Measurements from ENCODE around the gene PDIA4.
"Not testable (repeated sequence)": the region's sequence is repeated elsewhere in the genome, so short reads cannot be mapped to it uniquely, and the experiment has no call there.

Gene PDIA4

GRCh38 chr7:149001427-149002068 lies 26.8 kb downstream of the PDIA4 start:
- DNase-seq, result no peak

- DNase-seq, result no peak
Observed at GRCh38 chr7:149000961-149001360, 27.3 kb downstream of the PDIA4 start.

GRCh38 chr7:148999192-148999591 lies 29.1 kb downstream of the PDIA4 start:
- DNase-seq, result no peak

- DNase-seq, result no peak
Observed at GRCh38 chr7:148997497-148997896, 30.8 kb downstream of the PDIA4 start.

GRCh38 chr7:148994576-148994975 lies 33.7 kb downstream of the PDIA4 start:
- DNase-seq, result no peak

GRCh38 chr7:148993193-148993592 lies 35.1 kb downstream of the PDIA4 start:
- DNase-seq, result no peak

- no peak for DNase-seq
Observed at GRCh38 chr7:148991536-148991935, 36.8 kb downstream of the PDIA4 start.

- DNase-seq, result no peak
Observed at GRCh38 chr7:148987751-148988512, 40.4 kb downstream of the PDIA4 start.

GRCh38 chr7:148987010-148987750 lies 41.1 kb downstream of the PDIA4 start:
- DNase-seq, result peak; percentile 70

- DNase-seq, result no peak
Observed at GRCh38 chr7:148986742-148987009, 41.6 kb downstream of the PDIA4 start.

- peak; percentile 58 for DNase-seq
Observed at GRCh38 chr7:148983200-148984146, 44.8 kb downstream of the PDIA4 start.

- DNase-seq, result no peak
Observed at GRCh38 chr7:148982654-148983199, 45.6 kb downstream of the PDIA4 start.

GRCh38 chr7:148979827-148980226 lies 48.5 kb downstream of the PDIA4 start:
- DNase-seq, result no peak

- DNase-seq, result not testable (repeated sequence)
Observed at GRCh38 chr7:148979072-148979471, 49.2 kb downstream of the PDIA4 start.

- DNase-seq, result no peak
Observed at GRCh38 chr7:148978091-148978490, 50.2 kb downstream of the PDIA4 start.

- no peak for DNase-seq
Observed at GRCh38 chr7:148975896-148976295, 52.4 kb downstream of the PDIA4 start.

- DNase-seq, result no peak
Observed at GRCh38 chr7:148973256-148973655, 55.0 kb downstream of the PDIA4 start.

- no peak for DNase-seq
Observed at GRCh38 chr7:148972375-148972774, 55.9 kb downstream of the PDIA4 start.

GRCh38 chr7:148967602-148968001 lies 60.7 kb downstream of the PDIA4 start:
- DNase-seq, result no peak

- DNase-seq, result no peak
Observed at GRCh38 chr7:148967032-148967372, 61.3 kb downstream of the PDIA4 start.

GRCh38 chr7:148964483-148965267 lies 63.6 kb downstream of the PDIA4 start:
- DNase-seq, result no peak

Measured in activated CD4-positive, CD25-positive, alpha-beta regulatory T cell treated with anti-CD3 and anti-CD28 coated beads, Interleukin-2, amount 50 U/mL, for 72 hours (primary cell).